NOMO-1 treated with dmso at 0.1 percent for 144 hours (cell line): ENCODE measurements around the gene TPGS2.
"Not testable (repeated sequence)": the region's sequence is repeated elsewhere in the genome, so short reads cannot be mapped to it uniquely, and the experiment has no call there.

Experiments
- DNase-seq: peaks from one replicate; lab custom pipeline; 2025; ENCODE audit not compliant: unreplicated experiment; lab: John Stamatoyannopoulos, UW

The TPGS2 gene

DNA sequence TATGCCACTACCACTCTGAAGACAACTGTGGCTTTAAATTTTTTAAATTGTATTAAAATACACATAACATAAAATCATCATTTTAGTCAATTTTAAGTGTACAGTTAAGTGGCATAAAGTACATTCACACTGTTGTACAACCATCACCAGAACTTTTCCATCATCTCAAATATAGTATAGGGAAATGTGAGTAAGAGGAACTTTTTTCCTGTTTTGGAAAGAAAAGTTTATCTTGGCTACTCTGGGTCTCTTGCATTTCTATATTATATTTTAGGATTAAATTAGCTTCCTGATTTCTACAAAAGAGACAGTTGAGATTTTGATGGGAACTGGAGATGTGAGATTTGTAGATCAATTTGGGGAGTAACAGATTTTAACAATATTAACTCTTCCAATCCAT is 3.3 kb downstream of the TPGS2 start:
- no peak for DNase-seq

DNA sequence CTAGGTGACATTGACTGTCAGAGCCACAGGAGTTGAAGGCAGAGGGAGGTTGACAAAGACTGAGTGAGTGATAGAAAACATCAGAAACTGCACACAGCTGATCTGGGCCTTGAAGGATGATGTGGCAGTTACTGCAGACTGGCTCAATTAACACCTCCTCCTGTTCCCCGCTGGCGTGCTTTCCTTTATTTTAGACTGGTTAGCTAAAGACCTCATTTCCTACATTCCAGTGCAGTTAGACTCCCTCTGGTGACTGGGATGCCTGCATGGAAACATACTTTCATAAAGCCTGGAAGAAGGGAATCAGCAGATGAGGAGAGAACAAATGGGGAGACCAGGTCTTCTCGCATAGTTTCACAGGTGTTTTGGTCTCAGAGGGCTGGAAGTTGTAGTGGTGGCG is 7.1 kb downstream of the TPGS2 start:
- no peak for DNase-seq

DNA sequence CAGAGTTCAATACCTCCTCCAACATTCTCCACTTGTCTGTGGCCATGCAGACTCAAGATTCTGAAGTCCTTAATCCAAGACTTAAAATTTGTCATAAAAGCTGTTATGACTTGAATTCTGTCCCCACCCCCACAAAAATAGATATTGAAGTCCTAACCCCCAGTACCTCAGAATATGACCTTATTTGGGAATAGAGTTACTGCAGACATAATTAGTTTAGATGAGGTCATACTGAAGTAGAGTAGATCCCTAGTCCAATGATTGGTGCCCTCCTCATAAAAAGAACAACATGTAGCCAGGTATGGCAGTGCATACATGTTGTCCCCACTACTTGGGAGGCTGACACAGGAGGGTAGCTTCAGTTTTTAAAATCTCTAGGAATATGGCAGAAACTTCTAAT is 9.2 kb downstream of the TPGS2 start:
- no peak for DNase-seq

DNA sequence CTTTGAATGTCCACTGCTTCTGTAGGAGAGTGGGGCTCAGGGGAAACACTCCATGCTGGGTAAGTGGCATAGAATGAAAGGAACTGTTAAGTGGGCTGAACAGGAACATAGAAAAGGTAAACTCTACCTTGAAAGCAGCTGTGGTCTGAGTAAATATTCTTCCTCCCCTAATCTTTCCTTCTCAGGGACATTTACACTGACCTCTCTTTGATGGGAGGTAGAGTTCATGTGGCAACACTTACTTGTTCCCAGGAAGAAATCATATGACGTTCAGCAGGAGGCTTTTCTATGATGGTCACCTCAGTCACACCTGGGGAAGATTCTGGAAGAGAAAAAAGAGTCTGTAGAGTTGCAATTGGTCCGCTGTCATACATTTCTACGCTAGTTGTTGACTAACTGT is 10.2 kb downstream of the TPGS2 start:
- no peak for DNase-seq

DNA sequence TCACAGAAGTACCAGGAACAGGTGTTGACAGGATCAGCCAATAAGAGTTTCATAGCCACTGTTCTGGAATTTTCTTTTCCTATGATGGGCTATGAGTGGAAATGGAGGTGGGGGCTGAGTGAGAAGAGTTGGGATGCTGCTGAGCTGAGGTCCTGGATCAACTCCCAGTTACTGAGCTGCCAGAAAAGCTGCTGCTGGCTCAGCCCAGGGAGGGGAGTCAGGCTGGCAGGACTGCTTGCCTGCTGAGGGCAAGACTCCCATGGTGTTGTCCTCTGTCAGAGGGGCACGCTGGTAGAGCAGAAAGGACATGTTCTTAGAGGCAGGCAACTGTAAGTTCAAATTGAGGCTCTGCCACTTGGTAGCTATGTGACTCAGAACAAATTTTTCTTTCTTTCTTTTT is 11.8 kb downstream of the TPGS2 start:
- no peak for DNase-seq

DNA sequence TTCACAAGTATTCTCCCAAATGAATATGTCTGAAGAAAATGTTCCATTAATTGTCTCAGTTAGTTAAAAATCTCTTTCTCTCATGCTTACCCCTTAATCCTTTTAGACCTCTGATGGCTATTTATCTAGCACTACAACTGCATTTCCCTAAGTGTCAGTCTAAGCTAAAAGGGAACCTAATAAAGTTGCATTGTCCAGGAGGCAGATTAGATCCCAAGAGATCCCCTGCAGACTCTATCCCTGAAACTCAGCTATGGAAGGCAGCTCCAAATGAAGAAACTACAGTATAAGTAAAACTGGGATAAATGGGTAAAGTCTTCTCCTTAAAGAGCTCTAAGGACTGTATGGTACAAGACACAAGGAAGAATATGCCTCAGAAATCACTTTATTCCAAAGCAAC is 12.7 kb downstream of the TPGS2 start:
- not testable (repeated sequence) for DNase-seq

DNA sequence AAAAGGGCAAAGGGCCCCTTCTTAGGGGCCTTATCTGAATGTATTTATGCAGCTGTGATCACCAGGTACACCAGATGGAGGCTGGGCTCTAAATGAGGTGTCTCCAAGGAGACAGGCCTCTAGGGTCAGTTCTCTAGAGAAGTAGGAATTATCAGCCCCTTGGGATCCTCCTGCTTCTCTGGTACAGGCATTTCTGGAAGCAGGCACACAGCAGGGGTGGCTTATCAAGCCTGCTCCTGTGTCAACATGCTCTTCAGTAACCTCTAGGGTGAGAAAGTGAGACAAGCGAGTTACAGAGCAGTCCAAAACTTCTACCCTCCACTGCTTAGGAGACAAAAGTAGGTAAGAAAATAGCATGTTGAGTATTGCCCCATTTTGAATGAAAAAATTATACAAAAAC is 13.8 kb downstream of the TPGS2 start:
- no peak for DNase-seq

DNA sequence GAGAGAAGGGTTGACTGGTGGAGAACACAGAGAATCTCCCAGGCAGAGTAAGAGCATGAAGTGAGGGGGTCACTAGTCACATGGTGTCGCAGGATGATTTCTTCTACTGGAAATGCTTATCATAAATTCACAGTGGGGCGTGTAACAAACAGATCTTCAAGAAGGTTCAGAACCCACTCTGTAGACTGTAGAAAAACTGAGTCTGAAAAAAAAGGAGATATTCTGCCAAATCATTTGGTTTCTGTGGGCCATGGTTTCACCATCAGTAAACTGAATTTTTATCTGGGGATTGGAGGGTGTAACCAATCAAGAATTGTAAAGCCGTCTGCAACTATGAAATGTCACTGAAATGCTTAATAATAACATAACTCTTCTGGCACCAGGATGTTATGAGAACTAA is 15.0 kb downstream of the TPGS2 start:
- no peak for DNase-seq

DNA sequence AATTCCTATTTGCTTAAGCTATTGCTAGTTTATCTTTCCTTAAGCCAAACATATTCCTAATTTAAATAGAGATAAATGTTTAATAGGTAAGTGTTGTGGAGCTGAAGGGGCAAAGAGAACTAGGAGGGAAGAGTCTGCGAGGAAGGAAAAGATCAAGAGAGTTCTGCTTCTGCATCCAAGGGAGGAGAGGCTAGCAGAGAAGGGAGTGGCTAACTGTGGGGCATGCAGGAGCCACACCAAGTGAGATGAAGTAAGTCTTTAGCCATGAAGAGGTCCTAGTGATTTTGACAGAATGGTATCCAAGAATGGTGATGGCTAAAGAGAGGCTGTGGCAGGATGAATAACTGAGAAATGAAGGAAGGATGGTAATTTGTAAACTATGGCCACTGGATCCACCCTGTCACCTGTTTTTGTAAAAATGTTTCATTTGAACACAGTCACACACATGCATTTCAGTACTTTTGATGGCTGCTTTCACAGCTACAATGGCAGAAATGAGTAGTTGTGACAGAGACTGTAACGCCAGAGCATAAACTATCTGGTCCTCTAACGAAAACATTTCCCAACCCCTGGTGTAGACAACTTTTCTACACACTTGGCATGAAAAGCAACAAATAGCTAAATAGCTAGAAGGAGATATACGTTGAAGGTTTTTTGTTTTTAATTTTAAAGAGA is 15.6 kb downstream of the TPGS2 start:
- no peak for DNase-seq

DNA sequence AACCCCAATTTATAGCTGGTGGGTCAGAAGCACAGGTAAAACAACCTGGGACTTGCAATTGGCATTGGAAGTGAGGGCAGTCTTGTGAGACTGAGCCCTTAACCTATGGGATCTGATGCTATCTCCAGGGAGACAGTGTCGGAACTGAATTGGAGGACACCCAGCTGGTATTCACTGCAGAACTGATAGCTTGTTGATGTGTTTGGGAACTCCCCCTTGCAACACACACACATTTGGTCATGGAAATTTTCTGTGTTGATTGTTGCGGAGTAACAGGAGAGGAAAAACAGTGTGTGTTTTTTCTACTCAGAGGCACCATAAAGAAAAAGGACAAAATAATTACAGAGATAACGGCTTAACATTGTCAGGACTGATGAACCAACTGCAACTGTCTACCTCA is 16.1 kb downstream of the TPGS2 start:
- DNase-seq = no peak

DNA sequence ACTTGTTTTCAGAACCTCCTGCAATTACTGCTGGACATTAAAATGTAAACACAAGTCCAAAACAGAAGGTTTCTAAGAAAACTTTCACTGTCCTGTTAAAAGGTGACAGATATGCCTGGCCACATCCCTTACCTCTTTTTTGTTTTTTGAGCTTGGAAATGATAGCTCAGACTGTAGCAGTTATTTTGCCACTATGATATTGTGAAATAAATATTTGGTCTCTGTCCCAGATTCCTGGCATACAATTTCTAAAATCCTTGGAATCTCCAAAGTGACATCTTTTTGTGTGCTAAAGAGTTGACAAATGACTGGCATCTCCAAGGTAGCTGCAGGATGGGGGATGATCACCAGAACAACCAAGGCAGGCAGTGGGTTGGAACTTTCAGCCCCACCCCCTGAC is 16.8 kb downstream of the TPGS2 start:
- DNase-seq = no peak

DNA sequence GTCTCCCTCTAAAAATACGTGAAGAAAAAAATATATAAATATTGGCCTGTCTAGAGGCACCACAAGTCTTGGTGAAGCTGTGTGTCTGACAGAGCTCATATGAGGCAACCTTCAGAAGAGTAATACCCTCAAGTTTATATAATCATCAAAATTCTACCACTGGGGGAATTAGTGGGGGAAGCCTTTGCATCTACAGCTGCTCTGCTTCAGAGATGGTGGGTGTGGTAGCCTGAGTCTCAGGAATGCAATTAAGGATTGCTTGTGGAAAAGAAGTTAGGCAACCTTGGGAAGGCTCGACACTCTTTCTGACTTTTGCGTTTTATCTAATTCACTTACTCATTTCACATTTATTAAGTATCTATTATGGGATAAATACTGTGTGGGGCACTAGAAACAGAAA is 17.4 kb downstream of the TPGS2 start:
- no peak for DNase-seq

DNA sequence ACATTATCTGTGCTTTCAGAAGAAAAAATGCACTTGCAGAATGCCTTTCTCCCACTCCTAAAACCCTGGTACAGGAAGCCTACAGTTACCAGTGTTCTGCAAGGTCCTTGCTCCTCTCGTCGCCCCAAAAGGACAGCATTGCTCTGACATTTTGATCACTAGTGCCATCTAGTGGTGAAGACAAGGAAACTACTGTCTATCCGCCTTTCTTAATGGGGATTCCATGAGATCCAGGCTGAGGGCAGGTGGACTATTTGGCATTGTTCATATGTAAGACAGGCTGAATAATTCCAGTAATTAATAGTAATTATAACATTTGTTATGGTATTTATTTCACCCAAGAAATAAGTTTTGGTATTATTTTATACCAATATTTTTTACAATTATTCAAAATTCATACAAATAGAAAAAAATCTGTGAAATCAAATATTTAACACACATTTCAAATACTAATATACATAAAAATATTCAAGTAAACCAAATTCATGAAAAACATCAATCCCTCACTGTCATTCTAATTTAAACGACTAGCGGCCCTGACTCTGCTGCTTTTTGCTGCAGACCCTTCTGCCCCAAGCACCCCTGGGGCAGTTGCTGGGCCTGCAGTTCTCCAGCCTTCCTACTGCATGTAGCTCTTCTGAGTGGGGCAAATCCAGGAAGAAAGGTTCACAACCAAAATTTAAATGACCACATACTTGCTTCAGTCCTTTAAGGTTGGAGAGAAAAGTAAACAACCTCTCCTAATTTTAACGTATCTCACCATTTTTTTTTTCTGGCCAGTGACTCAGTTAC is 19.0 kb downstream of the TPGS2 start:
- peak; percentile 34 for DNase-seq

DNA sequence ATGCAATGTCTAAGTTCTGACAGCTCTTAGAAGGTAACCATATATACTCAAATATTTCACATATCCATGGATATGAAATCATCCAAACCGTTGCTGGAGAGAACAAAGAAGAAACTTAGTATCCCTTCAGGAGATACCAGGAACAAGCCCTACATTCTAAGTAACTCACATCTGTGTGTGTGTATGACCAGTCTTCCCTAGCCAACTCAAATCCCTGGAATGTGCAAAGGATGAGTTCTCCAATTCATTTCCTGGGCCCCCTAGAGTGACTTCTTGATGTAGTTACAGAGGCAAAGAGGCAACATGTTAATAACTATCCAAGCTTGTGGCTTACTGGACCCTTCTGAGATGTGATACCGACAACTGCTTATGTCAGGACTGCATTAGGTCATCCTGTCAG is 20.1 kb downstream of the TPGS2 start:
- DNase-seq = no peak

DNA sequence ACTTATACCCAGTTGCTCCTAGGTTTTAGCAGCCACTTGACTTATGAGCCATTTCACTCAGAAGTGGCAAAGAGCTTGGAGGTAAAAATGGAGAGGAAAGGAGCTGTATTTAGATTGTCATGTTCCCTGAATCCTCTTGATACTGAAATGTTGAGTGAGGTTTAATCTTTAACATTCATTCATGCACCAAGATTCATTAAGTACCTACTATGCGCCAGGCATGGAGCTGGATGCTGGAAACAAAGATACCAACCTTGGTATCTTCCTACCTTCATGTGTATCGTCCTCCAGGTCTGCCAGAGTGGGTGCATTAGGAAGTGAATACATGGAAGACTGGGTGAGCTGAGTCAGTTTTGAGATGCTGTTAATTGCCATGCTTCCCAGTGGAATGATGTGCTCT is 23.7 kb downstream of the TPGS2 start:
- no peak for DNase-seq

DNA sequence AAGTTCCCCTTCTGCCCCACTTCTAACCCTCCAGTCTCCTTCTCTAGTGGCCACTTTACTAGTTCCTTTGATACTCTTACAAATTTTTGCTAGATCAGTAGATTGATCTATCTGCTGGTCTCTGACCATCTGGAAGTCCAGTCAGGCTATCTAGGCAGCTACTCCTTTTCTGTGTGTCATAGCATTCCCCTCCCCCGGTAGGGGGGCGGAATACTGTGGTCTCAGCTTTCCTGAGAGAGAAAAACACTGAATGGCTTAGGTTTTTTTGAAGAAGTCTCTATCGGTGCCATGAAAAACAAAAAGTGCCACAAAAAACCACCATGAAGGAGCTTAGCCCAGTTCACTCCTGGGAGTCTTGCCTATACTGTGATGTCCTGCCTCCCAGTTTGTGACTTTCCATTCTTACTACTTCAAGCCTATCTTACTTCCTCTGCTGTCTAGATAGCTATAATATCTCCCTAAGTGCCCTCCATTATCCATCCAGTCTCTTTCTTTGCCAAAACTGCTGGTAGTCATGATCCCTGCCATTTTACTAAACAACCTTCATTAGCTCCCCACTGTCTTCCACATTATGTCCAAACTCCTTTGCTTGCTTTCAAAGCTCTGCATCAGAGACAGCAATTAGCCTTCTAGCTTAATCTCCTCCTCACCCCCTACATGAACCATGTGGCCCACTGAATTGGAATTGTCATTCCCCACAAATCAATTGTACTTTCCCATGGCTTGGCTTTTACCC is 29.9 kb downstream of the TPGS2 start:
- DNase-seq = no peak

DNA sequence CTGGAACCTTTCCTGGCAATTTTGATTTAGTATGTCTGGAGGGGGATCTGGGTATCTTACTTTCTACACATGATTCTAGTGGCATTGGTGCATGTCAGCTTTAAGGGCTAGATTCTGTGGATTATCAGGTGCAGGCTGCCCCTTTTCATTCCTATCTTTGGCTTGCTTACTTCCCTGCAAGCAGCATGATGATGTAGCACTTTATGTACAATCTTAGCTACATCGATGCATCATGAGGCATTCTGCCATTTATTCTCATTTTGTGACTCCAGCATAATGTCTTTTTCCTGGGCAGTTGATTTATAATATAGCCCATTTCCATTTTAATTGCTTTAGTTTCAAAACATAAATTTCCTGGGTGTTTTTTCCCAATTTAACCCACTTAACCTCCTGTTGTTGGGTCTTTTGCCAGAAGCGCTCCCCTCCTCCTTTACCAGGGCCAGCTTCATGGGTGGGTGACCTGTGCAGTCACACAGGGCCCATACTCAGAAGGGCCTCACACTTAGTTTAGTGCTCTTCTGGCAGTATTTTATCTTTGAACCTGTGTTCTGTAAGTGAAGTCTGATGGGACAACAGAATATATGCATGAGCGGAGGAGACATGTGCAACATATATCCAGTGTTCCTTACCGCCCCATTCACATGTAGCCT is 36.0 kb downstream of the TPGS2 start:
- no peak for DNase-seq

DNA sequence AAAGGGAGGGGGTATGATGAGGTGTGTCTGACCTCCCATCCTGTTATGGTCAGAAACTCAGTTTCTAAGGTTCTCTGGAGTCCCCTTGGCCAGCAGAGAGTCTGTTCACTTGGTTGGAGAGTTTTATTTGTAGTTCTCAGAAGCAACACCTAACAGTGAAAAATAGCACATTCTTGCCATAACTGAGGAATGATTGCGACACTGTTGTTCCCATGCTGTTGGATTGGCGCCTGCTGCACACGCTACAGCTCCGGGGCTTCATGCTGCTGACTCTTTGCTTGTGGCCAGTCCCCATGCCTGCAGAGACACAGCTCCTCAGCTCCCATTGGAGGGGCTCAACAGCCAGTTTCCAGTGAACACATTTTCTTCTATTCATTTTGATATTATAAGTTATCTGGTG is 42.1 kb downstream of the TPGS2 start:
- no peak for DNase-seq

DNA sequence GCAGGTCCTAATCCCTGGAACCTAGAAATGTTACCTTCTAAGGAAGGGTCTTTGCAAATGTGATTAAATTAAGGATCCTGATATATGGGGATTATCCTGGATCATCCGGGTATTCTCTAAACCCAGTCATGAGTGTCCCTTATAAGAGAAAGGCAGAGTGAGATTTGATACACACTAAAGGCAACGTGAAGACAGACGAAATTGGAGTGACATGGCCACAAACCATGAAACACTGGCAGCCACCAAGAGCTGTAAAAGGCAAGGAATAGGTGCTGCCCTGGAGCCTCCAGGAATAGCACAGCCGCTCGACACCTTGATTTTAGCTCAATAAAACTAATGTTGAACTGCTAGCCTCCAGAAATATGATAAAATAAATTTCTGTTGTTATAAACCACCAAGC is 45.0 kb downstream of the TPGS2 start:
- DNase-seq = no peak

DNA sequence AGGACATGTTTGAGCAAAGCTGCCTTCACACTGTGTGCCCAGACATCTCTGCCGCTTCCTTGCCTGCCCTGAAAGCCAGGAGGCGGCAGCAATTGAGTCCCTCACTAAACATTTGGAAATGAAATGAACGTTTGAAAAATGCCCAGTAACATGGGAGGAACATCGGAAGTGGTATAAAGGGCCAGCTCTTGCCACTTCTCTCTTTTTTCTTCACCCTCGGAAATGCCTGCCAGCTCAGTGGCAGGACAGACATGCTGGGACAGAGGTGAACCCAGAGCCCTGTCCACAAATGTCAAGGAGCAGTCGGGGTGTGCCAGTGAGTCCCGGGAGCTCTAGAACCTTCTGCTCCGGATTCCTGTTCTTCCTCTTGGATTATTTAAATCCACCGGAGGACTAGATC is 46.1 kb downstream of the TPGS2 start:
- DNase-seq = no peak

DNA sequence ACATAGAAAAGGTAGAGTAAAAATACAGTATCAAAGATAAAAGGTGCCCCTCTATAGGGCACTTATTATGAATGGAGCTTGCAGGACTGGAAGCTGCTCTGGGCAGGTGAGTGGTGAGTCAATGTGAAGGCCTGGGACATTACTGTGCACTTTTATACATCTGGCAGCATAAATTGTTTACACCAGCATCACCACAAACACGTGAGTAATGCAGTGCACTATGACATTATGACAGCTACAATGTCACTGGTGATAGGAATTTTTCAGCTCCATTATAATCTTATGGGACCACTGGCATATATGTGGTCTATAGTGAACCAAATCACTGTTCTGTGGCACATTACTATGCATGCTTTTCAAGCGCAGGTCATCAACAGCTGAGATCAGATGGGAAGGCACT is 48.1 kb downstream of the TPGS2 start:
- no peak for DNase-seq

DNA sequence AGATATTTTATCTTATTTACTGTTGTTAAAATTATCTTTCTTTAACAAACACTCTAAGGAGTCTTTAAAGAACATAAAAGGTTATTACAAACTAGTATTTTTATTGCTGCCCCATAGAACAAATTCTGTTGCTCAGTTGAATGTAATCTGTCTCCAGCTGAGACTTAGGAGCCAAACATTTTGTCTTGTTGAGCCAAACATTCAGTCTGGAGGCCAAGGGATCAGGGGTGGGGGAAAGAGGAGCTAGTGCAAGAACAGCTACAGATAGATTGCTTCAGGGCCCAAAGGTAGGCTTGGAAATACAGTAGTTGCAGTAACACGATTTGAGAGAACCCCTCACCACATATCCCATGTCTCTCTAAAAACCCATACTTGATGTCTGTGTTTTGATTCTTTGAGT is 51.2 kb downstream of the TPGS2 start:
- DNase-seq = no peak
